Rectal smooth muscle tissue (tissue), 1 donor: Measurements from ENCODE around the gene GTF2IRD1.
A peak's percentile ranks its signal among the peaks of the same experiment; 100 is the strongest.
"Not testable (repeated sequence)": the region's sequence is repeated elsewhere in the genome, so short reads cannot be mapped to it uniquely, and the experiment has no call there.

Source experiments
- H3K27ac ChIP-seq: one replicate; pipeline ENCODE4 v1.7.0; 2013; ENCODE audit warnings: low read depth, low read length, inconsistent platforms
- H3K27me3 ChIP-seq: one replicate; pipeline ENCODE4 v1.7.0; 2013; ENCODE audit warnings: low read length; ENCODE audit not compliant: control insufficient read depth, insufficient read depth
- H3K36me3 ChIP-seq: one replicate; pipeline ENCODE4 v1.7.0; 2013; ENCODE audit warnings: low read length; ENCODE audit not compliant: control insufficient read depth, insufficient read depth
- H3K4me1 ChIP-seq: one replicate; pipeline ENCODE4 v1.7.0; 2013; ENCODE audit warnings: low read length; ENCODE audit not compliant: control insufficient read depth, insufficient read depth
- H3K4me3 ChIP-seq: one replicate; pipeline ENCODE4 v1.7.0; 2013; ENCODE audit warnings: low read length
- H3K9ac ChIP-seq: one replicate; pipeline ENCODE4 v1.7.0; 2013; ENCODE audit warnings: low read length

GTF2IRD1 gene

DNA sequence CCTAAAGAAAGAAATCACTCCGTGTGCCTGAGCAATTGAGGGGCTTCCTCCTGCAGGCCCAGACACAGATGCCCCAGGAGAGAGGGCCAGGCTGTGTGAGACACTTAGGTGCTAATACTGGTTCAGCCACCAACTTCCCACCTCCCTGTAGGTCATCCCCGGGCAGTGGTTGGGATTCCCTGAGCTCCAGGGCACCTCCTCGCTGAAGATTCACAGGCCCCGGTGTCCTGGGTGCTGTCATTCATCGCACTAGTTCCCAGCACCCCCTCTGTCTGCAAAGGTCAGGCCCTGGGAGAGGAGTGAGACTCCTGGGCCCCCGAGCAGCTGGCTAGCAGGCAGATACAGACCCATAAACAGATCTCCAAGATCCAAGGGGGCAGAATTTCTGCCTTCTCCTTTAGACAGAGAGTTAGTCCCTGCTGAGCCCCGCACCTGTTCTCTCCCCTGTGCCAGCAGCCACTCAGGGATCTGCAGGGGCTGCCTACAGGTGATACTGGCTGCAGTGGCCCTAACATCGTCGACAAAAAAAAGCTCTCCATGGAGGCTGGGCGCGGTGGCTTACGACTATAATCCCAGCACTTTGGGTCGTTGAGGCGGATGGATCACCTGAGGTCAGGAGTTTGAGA, 165.6 kb downstream of the GTF2IRD1 start:
- H3K4me1 ChIP-seq, result no peaks in the 10 kb centered on the region
- no peak overlapping the region for H3K4me3 ChIP-seq
- no peaks in the 10 kb centered on the region for H3K36me3 ChIP-seq
- H3K9ac ChIP-seq, result no peak overlapping the region
- H3K27me3 ChIP-seq, result no peaks in the 10 kb centered on the region
- no peak overlapping the region for H3K27ac ChIP-seq

DNA sequence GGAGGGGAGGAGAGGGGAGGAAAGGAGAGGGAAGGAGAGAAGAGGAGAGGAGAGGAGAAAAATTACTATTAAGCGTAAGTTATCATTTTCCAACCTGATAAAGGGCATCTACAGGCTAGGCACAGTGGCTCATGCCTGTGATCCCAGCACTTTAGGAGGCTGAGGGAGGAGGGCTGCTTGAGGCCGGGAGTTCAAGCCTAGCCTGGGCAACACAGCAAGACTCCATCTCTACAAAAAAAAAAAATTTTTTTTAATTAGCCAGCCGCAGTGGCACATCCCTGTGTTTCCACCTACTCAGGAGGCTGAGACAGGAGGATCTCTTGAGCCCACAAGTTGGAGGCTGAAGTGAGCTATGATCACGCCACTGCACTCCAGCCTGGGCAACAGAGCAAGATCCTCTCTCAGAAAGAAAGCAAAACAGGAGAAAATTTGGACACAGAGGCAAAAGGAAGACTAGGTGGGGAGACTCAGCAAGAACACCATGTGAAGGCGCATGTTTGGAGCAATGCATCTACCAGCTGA, 168.6 kb downstream of the GTF2IRD1 start:
- no peak overlapping the region for H3K27ac ChIP-seq
- H3K9ac ChIP-seq, result no peak overlapping the region
- H3K36me3 ChIP-seq, result no peaks in the 10 kb centered on the region
- no peaks in the 10 kb centered on the region for H3K4me1 ChIP-seq
- no peak overlapping the region for H3K4me3 ChIP-seq
- H3K27me3 ChIP-seq, result no peaks in the 10 kb centered on the region

DNA sequence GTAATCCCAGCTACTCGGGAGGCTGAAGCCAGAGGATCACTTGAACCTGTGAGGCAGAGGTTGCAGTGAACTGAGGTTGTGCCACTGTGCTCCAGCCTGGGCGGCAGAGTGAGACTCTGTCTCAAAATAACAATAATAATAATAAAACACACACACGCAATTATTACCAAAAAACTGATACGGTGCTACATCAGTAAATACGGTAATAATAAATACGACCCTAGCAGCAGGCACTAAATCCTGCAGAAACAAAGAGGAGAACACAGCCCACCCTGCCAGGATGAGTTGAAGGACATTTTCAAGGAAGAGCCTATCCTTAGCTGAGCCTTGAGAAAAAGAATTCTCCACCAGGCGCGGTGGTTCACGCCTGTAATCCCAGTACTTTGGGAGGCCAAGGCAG, 169.4 kb downstream of the GTF2IRD1 start:
- Histone ChIP-seq H3K9ac (no peak overlapping the region), H3K4me3 (no peak overlapping the region), H3K36me3 (no peaks in the 10 kb centered on the region), H3K27me3 (no peaks in the 10 kb centered on the region), H3K4me1 (no peaks in the 10 kb centered on the region), H3K27ac (no peak overlapping the region)

GRCh38 chr7:74625446-74625845, 171.7 kb downstream of the GTF2IRD1 start:
- Histone ChIP-seq H3K4me3 (no peak overlapping the region), H3K36me3 (no peaks in the 10 kb centered on the region), H3K27me3 (no peaks in the 10 kb centered on the region), H3K27ac (no peak overlapping the region), H3K4me1 (no peaks in the 10 kb centered on the region), H3K9ac (no peak overlapping the region)

DNA sequence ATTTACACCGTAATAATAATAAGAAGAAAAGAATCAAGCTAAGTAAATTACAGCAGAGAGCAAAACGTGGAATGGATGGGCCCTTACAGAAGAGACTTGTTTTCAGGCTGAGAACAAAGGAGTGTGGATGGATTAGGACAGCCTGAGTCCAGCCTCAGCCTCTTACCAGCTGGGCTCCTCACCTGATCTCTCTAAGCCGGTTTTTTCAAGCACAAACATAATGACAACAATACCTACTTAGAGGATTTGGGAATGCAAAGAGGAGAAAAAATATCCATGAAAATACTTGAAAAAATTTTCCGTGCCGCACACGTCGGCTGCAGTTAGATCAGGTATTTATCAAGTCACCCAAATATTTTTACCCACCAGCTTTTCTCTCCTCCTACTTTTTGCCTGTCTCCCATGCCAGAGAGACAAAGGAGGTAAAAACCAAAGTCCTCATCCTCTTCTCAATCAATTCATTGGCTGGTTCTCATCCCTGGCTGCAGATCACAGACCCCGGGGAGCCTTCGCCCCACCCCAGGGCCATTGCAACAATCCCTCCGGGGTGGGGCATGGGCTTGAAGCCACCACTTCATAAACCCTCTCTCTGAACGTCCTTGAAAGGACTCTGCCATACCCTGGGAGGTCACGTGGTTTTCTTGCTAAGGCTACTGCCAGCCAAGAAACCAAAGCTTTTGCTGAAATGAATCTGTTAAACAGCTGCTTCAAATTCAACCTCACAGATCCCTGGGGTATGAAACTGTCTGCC, 174.1 kb downstream of the GTF2IRD1 start:
- peak overlapping the region; percentile 53 for H3K27ac ChIP-seq

GRCh38 chr7:74632505-74632904, 178.8 kb downstream of the GTF2IRD1 start:
- Histone ChIP-seq H3K27me3 (no peaks in the 10 kb centered on the region), H3K4me1 (peaks cover 7% of the 10 kb centered on the region), H3K4me3 (no peak overlapping the region), H3K27ac (no peak overlapping the region), H3K9ac (no peak overlapping the region), H3K36me3 (no peaks in the 10 kb centered on the region)

More for the DNA sequence above, 174.1 kb downstream of the GTF2IRD1 start:
- Histone ChIP-seq H3K9ac (no peak overlapping the region), H3K4me1 (no peaks in the 10 kb centered on the region), H3K4me3 (peak overlapping the region; percentile 14), H3K36me3 (no peaks in the 10 kb centered on the region), H3K27me3 (no peaks in the 10 kb centered on the region)

DNA sequence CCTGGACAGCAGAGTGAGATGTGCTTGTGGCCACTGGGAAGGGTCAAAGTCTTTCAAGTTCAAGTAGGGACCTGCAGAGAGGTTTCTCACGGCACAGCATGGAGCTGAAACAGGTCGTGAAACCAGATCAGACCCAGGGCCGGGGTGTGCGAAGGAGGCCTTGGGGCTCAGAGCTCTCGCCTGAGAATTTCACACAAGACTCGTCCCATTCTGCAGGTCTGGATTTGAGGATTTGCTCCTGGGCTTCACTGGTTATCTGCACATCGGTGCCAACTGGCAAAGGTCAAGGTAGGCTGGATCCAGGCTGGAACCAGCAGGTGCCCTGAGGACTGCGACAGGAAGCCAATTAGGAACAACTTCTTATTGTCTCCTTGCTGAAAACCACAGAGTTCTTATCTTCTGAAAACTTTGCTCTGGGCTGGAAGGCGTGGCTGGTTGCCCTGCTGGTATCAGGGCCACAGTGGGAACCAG, 179.8 kb downstream of the GTF2IRD1 start:
- H3K9ac ChIP-seq, result no peak overlapping the region
- peaks cover 7% of the 10 kb centered on the region for H3K4me1 ChIP-seq
- H3K36me3 ChIP-seq, result no peaks in the 10 kb centered on the region
- no peak overlapping the region for H3K27ac ChIP-seq
- H3K27me3 ChIP-seq, result no peaks in the 10 kb centered on the region
- no peak overlapping the region for H3K4me3 ChIP-seq

DNA sequence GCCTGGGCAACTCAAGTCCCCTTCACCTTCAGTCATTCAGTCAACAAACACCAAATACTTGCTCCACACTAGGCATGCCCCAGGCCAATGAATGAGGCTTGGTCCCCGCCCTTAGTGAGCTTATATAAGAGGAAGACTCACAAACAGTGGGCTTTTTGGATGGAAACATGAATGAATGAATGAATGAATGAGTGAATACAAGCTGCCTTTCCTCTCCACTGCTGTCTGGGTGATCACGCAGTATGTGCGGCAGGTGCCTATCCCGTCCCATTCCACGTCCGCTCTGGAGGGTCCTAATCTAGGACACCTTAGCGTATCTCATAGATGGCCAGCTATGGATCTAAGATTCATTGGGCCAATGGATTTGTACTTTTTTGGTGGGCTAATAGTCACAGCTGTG, 184.0 kb downstream of the GTF2IRD1 start:
- H3K4me3 ChIP-seq, result no peak overlapping the region
- peaks cover 7% of the 10 kb centered on the region for H3K4me1 ChIP-seq
- H3K27ac ChIP-seq, result no peak overlapping the region
- no peaks in the 10 kb centered on the region for H3K36me3 ChIP-seq
- no peaks in the 10 kb centered on the region for H3K27me3 ChIP-seq
- no peak overlapping the region for H3K9ac ChIP-seq

- not testable (repeated sequence) for H3K36me3 ChIP-seq, H3K9ac ChIP-seq, H3K27ac ChIP-seq, H3K4me3 ChIP-seq, H3K4me1 ChIP-seq, H3K27me3 ChIP-seq
These were observed 196.3 kb downstream of the GTF2IRD1 start for GRCh38 chr7:74650055-74650454.

- H3K27me3 ChIP-seq, H3K27ac ChIP-seq, H3K9ac ChIP-seq, H3K4me3 ChIP-seq, H3K36me3 ChIP-seq, H3K4me1 ChIP-seq: not testable (repeated sequence)
These were observed 196.9 kb downstream of the GTF2IRD1 start for GRCh38 chr7:74650493-74651132.

DNA sequence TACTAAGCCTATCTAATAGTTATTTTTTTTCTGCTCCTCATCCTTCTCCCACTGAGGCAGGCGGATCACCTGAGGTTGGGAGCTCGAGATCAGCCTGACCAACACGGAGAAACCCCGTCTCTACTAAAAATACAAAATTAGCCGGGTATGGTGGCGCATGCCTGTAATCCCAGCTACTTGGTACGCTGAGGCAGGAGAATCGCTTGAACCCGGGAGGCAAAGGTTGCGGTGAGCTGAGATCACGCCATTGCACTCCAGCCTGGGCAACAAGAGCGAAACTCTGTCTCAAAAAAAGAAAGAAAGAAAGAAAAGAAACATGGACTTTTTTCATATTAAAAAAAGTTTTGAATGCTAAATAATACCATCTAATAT, 197.4 kb downstream of the GTF2IRD1 start:
- H3K27me3 ChIP-seq, H3K4me3 ChIP-seq, H3K9ac ChIP-seq, H3K36me3 ChIP-seq, H3K4me1 ChIP-seq, H3K27ac ChIP-seq: not testable (repeated sequence)
